Ammon's horn (tissue), 1 donor: Measurements from ENCODE around the gene PRICKLE2.
"Not testable (repeated sequence)": the region's sequence is repeated elsewhere in the genome, so short reads cannot be mapped to it uniquely, and the experiment has no call there.

Experiments used
- DNase-seq: peaks from one replicate; pipeline ENCODE4 v3.0.0-alpha.2; 2016; ENCODE audit warnings: low spot score

The PRICKLE2 gene

GRCh38 chr3:64098670-64099069, 126.6 kb downstream of the PRICKLE2 start:
- no peak for DNase-seq

- DNase-seq = no peak
These were observed 127.3 kb downstream of the PRICKLE2 start for GRCh38 chr3:64097920-64098319.

- no peak for DNase-seq
These were observed 129.5 kb downstream of the PRICKLE2 start for GRCh38 chr3:64095802-64096201.

- DNase-seq = no peak
These were observed 130.6 kb downstream of the PRICKLE2 start for GRCh38 chr3:64094713-64095079.

GRCh38 chr3:64093825-64094712, 131.2 kb downstream of the PRICKLE2 start:
- no peak for DNase-seq

- DNase-seq = peak; percentile 23
These were observed 132.1 kb downstream of the PRICKLE2 start for GRCh38 chr3:64093211-64093610.

- no peak for DNase-seq
These were observed 133.8 kb downstream of the PRICKLE2 start for GRCh38 chr3:64091501-64091900.

- DNase-seq = not testable (repeated sequence)
These were observed 135.9 kb downstream of the PRICKLE2 start for GRCh38 chr3:64089386-64089785.

- no peak for DNase-seq
These were observed 136.7 kb downstream of the PRICKLE2 start for GRCh38 chr3:64088408-64089205.

- DNase-seq = no peak
These were observed 138.6 kb downstream of the PRICKLE2 start for GRCh38 chr3:64086479-64087252.

GRCh38 chr3:64084640-64085039, 140.6 kb downstream of the PRICKLE2 start:
- no peak for DNase-seq

GRCh38 chr3:64083575-64083974, 141.7 kb downstream of the PRICKLE2 start:
- DNase-seq = no peak

- no peak for DNase-seq
These were observed 142.2 kb downstream of the PRICKLE2 start for GRCh38 chr3:64082961-64083541.

GRCh38 chr3:64082411-64082810, 142.9 kb downstream of the PRICKLE2 start:
- no peak for DNase-seq

- DNase-seq = no peak
These were observed 144.0 kb downstream of the PRICKLE2 start for GRCh38 chr3:64081235-64081630.

- no peak for DNase-seq
These were observed 144.5 kb downstream of the PRICKLE2 start for GRCh38 chr3:64080616-64081234.

GRCh38 chr3:64079369-64080150, 145.7 kb downstream of the PRICKLE2 start:
- DNase-seq = no peak

GRCh38 chr3:64078966-64079365, 146.3 kb downstream of the PRICKLE2 start:
- no peak for DNase-seq

- no peak for DNase-seq
These were observed 150.2 kb downstream of the PRICKLE2 start for GRCh38 chr3:64074895-64075679.

GRCh38 chr3:64074060-64074459, 151.2 kb downstream of the PRICKLE2 start:
- DNase-seq = no peak
